ENCODE measurements around the gene RC3H2. TPM values are rescaled to one million over a fixed set of nuclear protein-coding genes. Genes with fewer than 3 reads are reported as not detected.
"Not testable (repeated sequence)": the region's sequence is repeated elsewhere in the genome, so short reads cannot be mapped to it uniquely, and the experiment has no call there.

RC3H2 gene
- total RNA-seq, 2 donors from 2014 or later: 35.1 to 46.8 TPM

DNA sequence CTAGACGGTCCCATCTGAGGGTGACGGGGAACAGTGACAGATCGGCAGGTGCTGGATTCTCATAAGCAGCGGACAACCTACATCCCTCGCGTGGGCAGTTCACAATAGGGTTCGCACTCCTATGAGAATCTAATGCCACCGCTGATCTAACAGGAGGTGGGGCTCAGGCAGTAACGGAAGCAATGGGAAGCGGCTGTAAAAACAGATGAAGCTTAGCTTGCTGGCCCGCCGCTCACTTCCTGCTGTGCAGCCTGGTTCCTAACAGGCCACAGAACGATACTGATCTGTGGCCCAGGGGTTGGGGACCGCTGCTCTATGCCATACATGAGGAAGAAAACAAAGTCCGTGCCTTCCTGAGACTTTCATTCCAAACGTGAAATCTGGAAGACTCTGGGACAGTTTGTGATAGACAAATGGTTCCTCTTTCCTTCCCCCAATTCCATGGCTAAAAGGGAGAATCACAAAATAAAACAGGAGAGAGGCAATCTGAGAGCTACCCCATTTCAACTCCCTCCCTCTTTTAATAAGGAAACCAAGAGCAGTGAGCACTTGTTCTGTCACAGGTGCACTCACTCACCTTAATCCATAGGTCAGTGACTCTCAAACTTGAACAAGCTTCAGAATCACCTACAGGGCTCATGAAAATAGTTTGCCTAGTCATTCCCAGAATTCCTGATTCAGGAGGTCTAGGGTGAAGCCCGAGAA lies 88.8 kb downstream of the RC3H2 start:
- DNase-seq (ENCODE audit: low spot score): no peak
- intact Hi-C loops (cut with DNase I): loop anchor here (10.0 kb wide), 2 partner anchors 352 to 692 kb away; no protein-coding TSS in a partner anchor

DNA sequence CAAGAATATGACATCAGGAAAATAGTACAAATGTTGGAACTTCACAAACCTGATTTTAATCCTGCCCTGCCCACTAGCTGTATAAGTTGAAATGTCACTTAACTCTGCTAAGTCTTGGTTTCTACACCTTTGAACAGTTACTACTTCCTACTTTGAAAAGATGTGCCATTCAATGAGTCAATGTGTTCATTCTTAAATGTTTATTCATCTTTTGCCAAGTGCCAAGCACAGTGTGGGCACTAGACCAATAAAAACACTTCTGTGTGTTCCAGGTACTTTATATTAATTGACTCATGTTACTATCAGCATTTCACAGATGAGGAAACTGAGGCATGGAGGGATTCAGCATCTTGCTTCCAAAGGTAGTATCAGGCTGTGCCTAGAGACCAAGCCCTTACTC lies 89.6 kb downstream of the RC3H2 start:
- intact Hi-C loops (cut with DNase I): loop anchor here (10.0 kb wide), 2 partner anchors 351 to 691 kb away; no protein-coding TSS in a partner anchor
- no peak for DNase-seq (ENCODE audit: low spot score)

DNA sequence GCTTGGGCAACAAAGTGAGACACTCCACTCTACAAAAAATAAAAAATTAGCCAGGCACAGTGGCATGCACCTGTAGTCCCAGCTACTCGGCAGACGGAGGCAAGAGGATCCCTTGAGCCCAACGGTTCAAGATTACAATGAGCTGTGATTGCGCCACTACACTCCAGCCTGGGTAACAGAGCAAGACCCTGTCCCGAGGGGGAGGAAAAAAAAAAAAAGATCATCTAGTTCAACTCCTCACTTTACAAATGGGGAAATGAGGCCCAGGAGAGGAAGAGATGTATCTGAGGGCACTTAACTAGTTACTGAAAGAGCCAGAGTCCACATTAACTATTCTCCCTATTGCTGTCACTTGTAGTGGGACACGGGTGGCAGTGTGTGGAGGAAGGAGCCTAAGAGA lies 90.6 kb downstream of the RC3H2 start:
- DNase-seq (ENCODE audit: low spot score): no peak
- intact Hi-C loops (cut with DNase I): loop anchor here (10.0 kb wide), 2 partner anchors 350 to 690 kb away; no protein-coding TSS in a partner anchor

DNA sequence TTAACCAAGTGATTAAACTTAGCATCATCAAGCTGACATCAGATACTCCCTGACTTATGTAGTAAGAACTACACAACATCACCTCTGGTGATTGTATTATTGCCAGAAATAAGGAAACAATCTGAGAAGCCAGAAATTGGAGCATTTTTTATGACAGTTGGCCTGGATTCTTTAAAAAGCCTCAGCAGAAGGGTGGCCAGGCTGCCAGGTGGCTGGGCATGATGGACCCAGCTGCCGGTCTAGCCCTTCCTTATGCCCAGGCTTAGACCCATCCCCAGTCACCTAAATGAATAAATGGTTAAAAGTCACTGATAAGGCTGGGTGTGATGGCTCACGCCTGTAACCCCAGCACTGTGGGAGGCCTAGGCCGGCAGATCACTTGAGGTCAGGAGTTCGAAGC lies 92.4 kb downstream of the RC3H2 start:
- intact Hi-C loops (cut with DNase I): loop anchor here (10.0 kb wide), 2 partner anchors 348 to 688 kb away; no protein-coding TSS in a partner anchor
- no peak for DNase-seq (ENCODE audit: low spot score)

DNA sequence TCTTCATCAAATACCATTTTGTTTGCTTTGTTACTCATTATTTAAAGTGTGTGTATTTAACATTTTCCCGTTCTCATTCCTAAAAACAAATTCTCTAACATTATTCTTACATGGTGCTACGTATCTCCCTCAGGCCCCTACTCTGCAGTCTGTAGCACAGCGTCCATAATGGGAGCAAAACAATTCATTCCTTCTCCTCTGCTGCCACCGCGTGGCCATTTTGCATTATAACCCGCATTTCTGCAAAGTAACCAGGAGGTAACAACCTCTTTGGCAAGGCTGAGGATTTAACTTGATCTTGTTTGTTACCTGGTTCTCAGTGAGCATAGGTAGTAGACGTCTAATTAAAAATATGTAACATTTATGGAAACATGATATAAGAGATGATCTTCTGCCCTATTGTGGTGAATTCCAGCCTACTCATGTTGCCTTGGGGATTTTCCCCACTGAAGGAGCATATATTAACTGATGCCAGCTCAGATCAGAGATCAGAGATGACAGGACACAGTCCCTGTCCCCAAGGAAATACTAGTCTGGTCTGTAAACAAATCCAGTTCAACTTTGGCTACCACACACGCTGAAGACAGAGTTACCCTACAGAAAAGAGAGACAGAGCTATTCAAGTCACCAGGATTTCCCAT lies 94.7 kb downstream of the RC3H2 start:
- intact Hi-C loops (cut with DNase I): loop anchor here (2.0 to 10.0 kb wide), 3 partner anchors 346 to 686 kb away; no protein-coding TSS in a partner anchor
- peak; percentile 92 for DNase-seq (ENCODE audit: low spot score)

DNA sequence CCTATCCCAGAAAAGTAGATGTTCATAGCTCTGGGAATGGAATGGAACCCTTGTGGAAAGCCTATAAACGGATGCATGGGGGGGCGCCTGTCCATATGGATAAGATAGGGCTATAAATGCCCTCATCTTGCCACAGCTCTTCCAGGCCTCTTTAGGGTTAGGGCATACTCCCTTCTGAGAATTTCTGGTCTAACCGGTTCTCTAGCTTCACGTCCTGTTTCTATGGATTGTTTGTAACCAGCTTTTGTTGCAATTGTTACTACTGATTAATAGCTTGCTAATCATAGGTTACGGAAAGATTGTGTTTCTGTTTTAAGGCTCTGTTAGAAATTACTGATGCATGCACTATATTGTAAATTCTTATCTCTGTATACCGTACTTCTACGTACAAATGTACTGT lies 95.9 kb downstream of the RC3H2 start:
- intact Hi-C loops (cut with DNase I); DNase-seq (ENCODE audit: low spot score): not testable (repeated sequence)

DNA sequence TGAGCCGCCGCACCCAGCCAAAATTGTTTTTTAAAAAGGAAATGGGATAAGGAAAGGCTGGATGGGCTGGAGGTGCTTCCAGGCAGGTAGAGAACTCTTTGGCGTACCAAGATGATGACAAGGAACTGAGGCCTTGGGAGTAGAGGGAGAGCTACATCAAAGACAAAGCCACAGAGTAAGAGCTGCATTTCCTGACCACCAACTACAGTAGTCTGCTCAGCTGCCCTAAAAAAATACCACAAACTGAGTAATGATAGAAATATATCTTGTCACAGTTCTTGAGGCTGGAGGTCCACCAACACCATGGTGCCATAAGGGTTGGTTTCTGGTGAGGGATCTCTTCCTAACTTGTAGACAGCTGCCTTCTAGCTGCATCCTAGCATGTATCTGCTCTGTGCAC lies 97.0 kb downstream of the RC3H2 start:
- DNase-seq (ENCODE audit: low spot score): no peak
- intact Hi-C loops (cut with DNase I): no loop called here

DNA sequence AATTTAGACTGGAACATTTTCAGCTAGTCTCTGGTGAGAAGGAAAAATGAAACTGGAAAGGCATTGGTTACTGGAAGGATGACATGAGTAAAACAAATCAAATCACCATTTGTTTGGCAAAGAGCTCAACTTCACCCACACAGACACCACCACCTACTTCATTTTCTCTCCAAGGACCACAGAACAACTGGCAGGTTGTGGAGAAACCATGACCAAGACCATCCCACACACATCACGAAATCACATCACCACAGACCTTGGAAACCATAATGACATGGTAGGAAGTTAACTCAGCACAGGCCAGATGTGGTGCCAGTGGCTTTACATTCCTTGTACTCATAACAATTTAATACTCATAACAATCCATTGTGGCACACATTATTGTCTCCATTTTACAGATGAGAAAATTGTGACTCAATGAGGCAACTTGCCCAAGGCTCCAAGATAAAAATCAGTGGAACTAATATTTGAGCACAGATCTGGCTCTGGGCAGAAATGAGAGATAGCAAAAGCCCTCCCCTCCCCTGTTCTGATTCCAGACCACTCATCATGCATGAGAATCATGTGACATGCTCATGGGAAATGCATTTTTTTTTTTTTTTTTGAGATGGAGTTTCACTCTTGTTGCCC lies 97.8 kb downstream of the RC3H2 start:
- DNase-seq (ENCODE audit: low spot score): no peak
- intact Hi-C loops (cut with DNase I): no loop called here

DNA sequence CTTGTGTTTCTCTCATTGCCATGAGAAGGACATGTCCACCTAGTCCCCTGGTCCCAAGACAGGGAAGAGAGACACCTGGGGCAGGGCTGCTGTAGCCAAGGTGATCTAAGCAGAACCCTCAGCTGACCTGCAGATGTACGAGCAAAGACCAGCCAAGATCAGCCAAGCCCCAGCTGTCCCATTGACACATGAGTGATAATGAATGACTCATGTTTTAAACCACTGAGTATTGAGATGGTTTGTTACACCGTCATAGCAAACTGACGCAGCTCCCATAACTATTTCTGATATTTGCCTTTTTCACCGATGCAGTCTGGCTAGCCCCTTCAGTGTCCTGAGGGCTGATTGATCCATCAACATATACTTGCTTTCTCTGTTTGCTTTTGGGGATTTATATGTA lies 98.5 kb downstream of the RC3H2 start:
- intact Hi-C loops (cut with DNase I): no loop called here
- DNase-seq (ENCODE audit: low spot score): no peak

DNA sequence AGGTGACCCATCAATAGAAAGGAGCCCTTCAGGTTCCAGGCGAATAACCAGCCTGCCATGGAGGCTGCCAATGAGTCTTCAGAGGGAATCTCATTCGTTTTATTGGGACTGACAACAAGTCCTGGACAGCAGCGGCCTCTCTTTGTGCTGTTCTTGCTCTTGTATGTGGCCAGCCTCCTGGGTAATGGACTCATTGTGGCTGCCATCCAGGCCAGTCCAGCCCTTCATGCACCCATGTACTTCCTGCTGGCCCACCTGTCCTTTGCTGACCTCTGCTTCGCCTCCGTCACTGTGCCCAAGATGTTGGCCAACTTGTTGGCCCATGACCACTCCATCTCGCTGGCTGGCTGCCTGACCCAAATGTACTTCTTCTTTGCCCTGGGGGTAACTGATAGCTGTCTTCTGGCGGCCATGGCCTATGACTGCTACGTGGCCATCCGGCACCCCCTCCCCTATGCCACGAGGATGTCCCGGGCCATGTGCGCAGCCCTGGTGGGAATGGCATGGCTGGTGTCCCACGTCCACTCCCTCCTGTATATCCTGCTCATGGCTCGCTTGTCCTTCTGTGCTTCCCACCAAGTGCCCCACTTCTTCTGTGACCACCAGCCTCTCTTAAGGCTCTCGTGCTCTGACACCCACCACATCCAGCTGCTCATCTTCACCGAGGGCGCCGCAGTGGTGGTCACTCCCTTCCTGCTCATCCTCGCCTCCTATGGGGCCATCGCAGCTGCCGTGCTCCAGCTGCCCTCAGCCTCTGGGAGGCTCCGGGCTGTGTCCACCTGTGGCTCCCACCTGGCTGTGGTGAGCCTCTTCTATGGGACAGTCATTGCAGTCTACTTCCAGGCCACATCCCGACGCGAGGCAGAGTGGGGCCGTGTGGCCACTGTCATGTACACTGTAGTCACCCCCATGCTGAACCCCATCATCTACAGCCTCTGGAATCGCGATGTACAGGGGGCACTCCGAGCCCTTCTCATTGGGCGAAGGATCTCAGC lies 104.8 kb downstream of the RC3H2 start, which contains the start of gene OR1K1:
TSS of gene OR1K1 (plus strand) at position 58 of the 995 bp plus-strand sequence. CDS start at position 58, 0 bp downstream.
- intact Hi-C loops (cut with DNase I): no loop called here
- DNase-seq (ENCODE audit: low spot score): no peak

DNA sequence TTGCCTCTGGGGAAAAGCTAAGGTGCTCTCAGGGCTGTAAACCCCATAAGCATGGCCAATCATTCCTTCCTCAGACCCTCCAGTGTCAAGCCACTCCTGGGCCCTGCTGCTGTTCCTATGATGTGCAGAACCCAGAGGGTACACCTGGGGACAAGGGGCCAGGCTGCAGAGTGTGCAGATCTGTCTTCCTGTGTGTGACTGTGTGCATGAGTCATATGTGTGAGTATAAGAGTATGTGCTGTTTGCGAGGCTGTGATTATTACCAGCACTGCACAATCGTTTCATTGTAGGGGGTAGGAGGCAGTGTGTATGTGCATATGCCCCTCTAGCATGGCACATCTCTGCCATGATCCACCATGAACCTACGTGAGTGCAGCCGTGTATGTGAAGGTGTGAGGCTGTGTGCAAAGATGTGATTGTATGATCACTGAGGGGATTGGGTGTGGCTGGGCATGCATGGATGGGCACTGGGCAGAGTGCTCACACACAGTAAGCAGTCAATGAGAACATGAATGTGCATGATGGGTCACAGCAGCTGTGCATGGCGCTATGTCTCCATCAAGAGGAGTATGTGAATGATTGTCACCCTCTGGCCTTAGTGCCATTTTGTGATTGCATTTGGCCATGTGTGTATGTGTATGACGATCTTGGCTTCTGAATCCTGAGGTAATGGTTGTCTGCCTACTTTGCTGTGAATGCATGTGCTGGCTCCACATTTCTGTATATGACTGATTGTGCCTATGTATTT lies 107.7 kb downstream of the RC3H2 start:
- no peak for DNase-seq (ENCODE audit: low spot score)
- intact Hi-C loops (cut with DNase I): no loop called here

Other genes starting within 250 kb of the RC3H2 start
- not detected for gene OR1B1, start 247.7 kb downstream of the RC3H2 start, total RNA-seq
- gene OR1L1, start 243.6 kb downstream of the RC3H2 start, total RNA-seq: not detected
- gene OR1L3, start 230.2 kb downstream of the RC3H2 start, total RNA-seq: not detected
- gene OR1L4, start 181.4 kb downstream of the RC3H2 start, total RNA-seq: not detected
- not detected for gene OR1L6, start 163.1 kb downstream of the RC3H2 start, total RNA-seq
- not detected for gene OR5C1, start 116.4 kb downstream of the RC3H2 start, total RNA-seq
- not detected for gene OR1K1, start 105.2 kb downstream of the RC3H2 start, total RNA-seq
- gene PDCL, start 76.8 kb downstream of the RC3H2 start, total RNA-seq: 10 to 100 TPM; 12.1 to 15.8 TPM
- gene ZBTB6, start 8.0 kb upstream of the RC3H2 start, total RNA-seq: 1 to 10 TPM; 7.7 to 9.0 TPM
- 1 to 10 TPM; 5.4 to 5.8 TPM for gene ZBTB26, start 26.2 kb upstream of the RC3H2 start, total RNA-seq
- gene RABGAP1, start 35.7 kb upstream of the RC3H2 start, total RNA-seq: 10 to 100 TPM; 64.1 to 75.4 TPM
- 1 to 10 TPM; 3.3 to 6.9 TPM for gene GPR21, start 128.3 kb upstream of the RC3H2 start, total RNA-seq